K562 (cell line): ENCODE results near the gene EP300. TPM values are rescaled to one million over a fixed set of nuclear protein-coding genes. Genes with fewer than 3 reads are reported as not detected.

Source experiments
- CCAR2 ChIP-seq: fragments of 200-400 bp; formaldehyde crosslinking; IDR thresholded peaks from 2 replicates; pipeline ENCODE4 v1.6.1; 2017; ENCODE audit warnings: mild to moderate bottlenecking, low read depth, low read length
- CHD1 ChIP-seq: fragments of 200-600 bp; sonication (generic); IDR thresholded peaks from one replicate; pipeline ENCODE4 v1.6.1; 2012; ENCODE audit warnings: mild to moderate bottlenecking, moderate library complexity, low read length, inconsistent platforms
- FOXK1 ChIP-seq: sonication (generic); formaldehyde crosslinking; IDR thresholded peaks from 2 replicates; pipeline ENCODE4 v1.8.0; 2022; ENCODE audit warnings: missing genetic modification reagents, mild to moderate bottlenecking, borderline replicate concordance
- GABPB2 ChIP-seq: fragments of 250-450 bp; sonication (Bioruptor Pico); conservative IDR thresholded peaks from 2 replicates; pipeline ENCODE4 v1.5.1; 2021; ENCODE audit warnings: mild to moderate bottlenecking
- GATA2 ChIP-seq: sonication (generic); formaldehyde crosslinking; IDR thresholded peaks from 2 replicates; pipeline ENCODE4 v1.4.0; 2020; ENCODE audit warnings: mild to moderate bottlenecking, missing genetic modification reagents
- HMGN3 ChIP-seq: IDR thresholded peaks from 2 replicates; pipeline ENCODE4 v1.6.1; 2011; ENCODE audit warnings: borderline replicate concordance, low read depth, mild to moderate bottlenecking, mixed read lengths, low read length; ENCODE audit not compliant: insufficient read length; ENCODE audit errors: extremely low read depth
- ILK ChIP-seq: fragments of 450-650 bp; IDR thresholded peaks from 2 replicates; pipeline ENCODE4 v1.6.1; 2016; ENCODE audit warnings: missing genetic modification characterization, low read depth, mild to moderate bottlenecking, missing compliant biosample characterization, moderate library complexity, borderline replicate concordance
- NUFIP1 ChIP-seq: fragments of 450-650 bp; IDR thresholded peaks from 2 replicates; pipeline ENCODE4 v1.6.1; 2018; ENCODE audit not compliant: partially characterized antibody
- RAD51 ChIP-seq: fragments of 450-650 bp; IDR thresholded peaks from 2 replicates; pipeline ENCODE4 v1.7.1; 2016; ENCODE audit warnings: low read depth, mild to moderate bottlenecking, borderline replicate concordance
- RBM34 ChIP-seq: fragments of 200-400 bp; formaldehyde crosslinking; IDR thresholded peaks from 2 replicates; pipeline ENCODE4 v1.6.1; 2018; ENCODE audit warnings: low read length, borderline replicate concordance; ENCODE audit not compliant: insufficient read depth
- SREBF1 ChIP-seq: fragments of 150-350 bp; IDR thresholded peaks from 2 replicates; pipeline ENCODE4 v1.6.1; 2014; ENCODE audit warnings: antibody characterized with exemption, low read depth, low read length, borderline replicate concordance
- SRF ChIP-seq, 2 experiments: fragments of 250-450, 450-650 bp in 1 of 2; sonication (Bioruptor Pico) in 1 of 2; sonication (generic) in 1 of 2; formaldehyde crosslinking; IDR thresholded peaks; 2 replicates each; pipeline versions ENCODE4 v1.5.0 to v1.5.1; 2020 to 2022; ENCODE audit warnings: mild to moderate bottlenecking in 1 of 2, missing genetic modification reagents in 1 of 2
- TAF1 ChIP-seq: IDR thresholded peaks from 2 replicates; pipeline ENCODE4 v1.6.1; 2011; ENCODE audit warnings: mild to moderate bottlenecking, low read length, moderate library complexity; ENCODE audit not compliant: insufficient read depth, control insufficient read depth, severe bottlenecking; ENCODE audit errors: extremely low read depth
- TFAP4 ChIP-seq: sonication (generic); formaldehyde crosslinking; IDR thresholded peaks from 2 replicates; pipeline ENCODE4 v1.8.0; 2022; ENCODE audit warnings: missing genetic modification reagents, mild to moderate bottlenecking, moderate library complexity, borderline replicate concordance
- ZBTB26 ChIP-seq: fragments of 450-650 bp; formaldehyde crosslinking; IDR thresholded peaks from 2 replicates; pipeline ENCODE4 v1.4.0; 2022; ENCODE audit warnings: missing genetic modification characterization
- ZNF140 ChIP-seq: fragments of 250-450 bp; sonication (Bioruptor Pico); IDR thresholded peaks from 2 replicates; pipeline ENCODE4 v1.8.0; 2021; ENCODE audit warnings: moderate library complexity, mild to moderate bottlenecking, inconsistent platforms
- ZNF212 ChIP-seq: fragments of 450-650 bp; formaldehyde crosslinking; IDR thresholded peaks from 2 replicates; pipeline ENCODE4 v1.4.0; 2020; ENCODE audit warnings: mild to moderate bottlenecking
- ZNF445 ChIP-seq: fragments of 250-450 bp; sonication (Bioruptor Pico); IDR thresholded peaks from 2 replicates; pipeline ENCODE4 v1.4.0; 2020; ENCODE audit warnings: low read depth, mild to moderate bottlenecking, moderate library complexity
- polyA plus RNA-seq, 8 experiments: library from polyadenylated mRNA; depleted of rRNA in 4 of 8; stranded (reverse) in 5 of 8; unstranded in 3 of 8; fragments of >200 nt; fragmentation: Nextera tagmentation in 2 of 8; fragmentation: Illumina TruSeq in 1 of 8; extraction: Ambion mirVana in 2 of 8; extraction: Trizol in 1 of 8; gene quantifications; 2 replicates each; pipeline versions ENCODE4 v1.2.1 to v1.2.3, GENCODE V29; 2011 to 2014; ENCODE audit warnings: inconsistent platforms in 1 of 8, missing spikeins in 1 of 8
- total RNA-seq, 7 experiments: library from RNA; depleted of rRNA in 6 of 7; stranded (reverse); fragments of >200 nt in 6 of 7; fragmentation: Illumina TruSeq in 2 of 7; extraction: Trizol in 2 of 7; gene quantifications; 2 replicates each; pipeline versions ENCODE4 v1.2.1 to v1.2.3, GENCODE V29; 2011 to 2021; ENCODE audit warnings: low replicate concordance in 1 of 7
- TF ChIP-seq, protein P1 (sequence below): fragments of 200-800 bp; sonication (Bioruptor generic); IDR thresholded peaks from 2 replicates; pipeline ENCODE4 v1.6.1; 2017; ENCODE audit warnings: missing genetic modification characterization, missing compliant biosample characterization
- TF ChIP-seq, protein P2 (sequence below): fragments of 250-450 bp; sonication (Bioruptor Pico); IDR thresholded peaks from 2 replicates; pipeline ENCODE4 v1.6.1; 2021; ENCODE audit warnings: mild to moderate bottlenecking
- TF ChIP-seq, protein P3 (sequence below): fragments of 250-450 bp; sonication (Bioruptor Pico); IDR thresholded peaks from 2 replicates; pipeline ENCODE4 v1.4.0; 2020; ENCODE audit warnings: mild to moderate bottlenecking

The EP300 gene
- total and polyA plus RNA-seq, 9 of the 15 experiments (the other 6 are each of a cell fraction or from before 2014, with no cell fraction given) = 2.2 to 28.6 (median 10.9) TPM

GRCh38 chr22:41091132-41092022 is 1.0 kb upstream of the EP300 start (continued):
- TF ChIP-seq CHD1 = no peak
- no peak for TF ChIP-seq ILK (tag)
- no peak for TF ChIP-seq CCAR2
- TF ChIP-seq SRF (CRISPR knock-in tag; IDR thresholded peaks at IDR 0.05) = no peak
- TF ChIP-seq, protein P1, sequence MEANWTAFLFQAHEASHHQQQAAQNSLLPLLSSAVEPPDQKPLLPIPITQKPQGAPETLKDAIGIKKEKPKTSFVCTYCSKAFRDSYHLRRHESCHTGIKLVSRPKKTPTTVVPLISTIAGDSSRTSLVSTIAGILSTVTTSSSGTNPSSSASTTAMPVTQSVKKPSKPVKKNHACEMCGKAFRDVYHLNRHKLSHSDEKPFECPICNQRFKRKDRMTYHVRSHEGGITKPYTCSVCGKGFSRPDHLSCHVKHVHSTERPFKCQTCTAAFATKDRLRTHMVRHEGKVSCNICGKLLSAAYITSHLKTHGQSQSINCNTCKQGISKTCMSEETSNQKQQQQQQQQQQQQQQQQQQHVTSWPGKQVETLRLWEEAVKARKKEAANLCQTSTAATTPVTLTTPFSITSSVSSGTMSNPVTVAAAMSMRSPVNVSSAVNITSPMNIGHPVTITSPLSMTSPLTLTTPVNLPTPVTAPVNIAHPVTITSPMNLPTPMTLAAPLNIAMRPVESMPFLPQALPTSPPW = peak; percentile 95
- no peak for TF ChIP-seq GATA2 (CRISPR knock-in tag)
- TF ChIP-seq, protein P2, sequence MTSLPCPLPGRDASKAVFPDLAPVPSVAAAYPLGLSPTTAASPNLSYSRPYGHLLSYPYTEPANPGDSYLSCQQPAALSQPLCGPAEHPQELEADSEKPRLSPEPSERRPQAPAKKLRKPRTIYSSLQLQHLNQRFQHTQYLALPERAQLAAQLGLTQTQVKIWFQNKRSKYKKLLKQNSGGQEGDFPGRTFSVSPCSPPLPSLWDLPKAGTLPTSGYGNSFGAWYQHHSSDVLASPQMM (CRISPR knock-in tag) = no peak
- no peak for TF ChIP-seq ZNF445 (CRISPR knock-in tag)
- TF ChIP-seq TFAP4 (CRISPR knock-in tag) = peak; percentile 57; the same call in 1 of the 2 replicates
- peak; percentile 44 for TF ChIP-seq HMGN3
- peak; percentile 94 for TF ChIP-seq TAF1
- TF ChIP-seq ZBTB26 = peak; percentile 81; the same call in 1 of the 2 replicates
- TF ChIP-seq RBM34 = no peak
- TF ChIP-seq FOXK1 (CRISPR knock-in tag) = no peak
- TF ChIP-seq, protein P3, sequence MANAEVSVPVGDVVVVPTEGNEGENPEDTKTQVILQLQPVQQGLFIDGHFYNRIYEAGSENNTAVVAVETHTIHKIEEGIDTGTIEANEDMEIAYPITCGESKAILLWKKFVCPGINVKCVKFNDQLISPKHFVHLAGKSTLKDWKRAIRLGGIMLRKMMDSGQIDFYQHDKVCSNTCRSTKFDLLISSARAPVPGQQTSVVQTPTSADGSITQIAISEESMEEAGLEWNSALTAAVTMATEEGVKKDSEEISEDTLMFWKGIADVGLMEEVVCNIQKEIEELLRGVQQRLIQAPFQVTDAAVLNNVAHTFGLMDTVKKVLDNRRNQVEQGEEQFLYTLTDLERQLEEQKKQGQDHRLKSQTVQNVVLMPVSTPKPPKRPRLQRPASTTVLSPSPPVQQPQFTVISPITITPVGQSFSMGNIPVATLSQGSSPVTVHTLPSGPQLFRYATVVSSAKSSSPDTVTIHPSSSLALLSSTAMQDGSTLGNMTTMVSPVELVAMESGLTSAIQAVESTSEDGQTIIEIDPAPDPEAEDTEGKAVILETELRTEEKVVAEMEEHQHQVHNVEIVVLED (CRISPR knock-in tag) = no peak
- TF ChIP-seq RAD51 = 0 out of 2 replicates have a peak, but pooled peaks have one; percentile 24
- TF ChIP-seq NUFIP1 = no peak
- TF ChIP-seq ZNF140 (CRISPR knock-in tag) = no peak
- TF ChIP-seq SREBF1 = no peak
- TF ChIP-seq GABPB2 (CRISPR knock-in tag) = no peak
- TF ChIP-seq ZNF212 = no peak
